Cardiac ventricle fibroblast (primary cell): Measurements from ENCODE around the gene ABTB1. TPM values are rescaled to one million over a fixed set of nuclear protein-coding genes. Genes with fewer than 3 reads are reported as not detected.

Experiments used
- total RNA-seq: library from RNA; depleted of rRNA; stranded (reverse); fragments of >200 nt; gene quantifications from 2 replicates; pipeline ENCODE4 v1.2.3, GENCODE V29; 2015

ABTB1 gene
- 15.0 and 15.1 TPM in 2 replicates for total RNA-seq

GRCh38 chr3:127672429-127673190 is at the start of gene ABTB1:
Gene ABTB1, plus strand, starts transcription at chr3:127672952. Its CDS starts 74 bp downstream, at chr3:127673026.

GRCh38 chr3:127628788-127629466 is 43.8 kb upstream of the ABTB1 start, which contains the start of gene PODXL2:
Gene PODXL2, plus strand, starts transcription at chr3:127629185. Its CDS starts 35 bp downstream, at chr3:127629220.

Other genes with a start within 250 kb of the ABTB1 start
- gene TPRA1, start 82.2 kb upstream of the ABTB1 start, total RNA-seq, result 36.8 and 43.2 TPM in 2 replicates
- gene MCM2, start 74.5 kb upstream of the ABTB1 start, total RNA-seq, result 7.7 and 12.3 TPM in 2 replicates
- gene PODXL2, start 43.8 kb upstream of the ABTB1 start, total RNA-seq, result 3.6 and 6.7 TPM in 2 replicates
- 9.4 and 9.6 TPM in 2 replicates for gene MGLL, start 149.6 kb downstream of the ABTB1 start, total RNA-seq
- not detected in 2 replicates for gene KBTBD12, start 242.3 kb downstream of the ABTB1 start, total RNA-seq